Activated T-cell treated with anti-CD3 and anti-CD28 coated beads for 1 hour (primary cell): ENCODE results near the gene FAM78A.
"Not testable (repeated sequence)": the region's sequence is repeated elsewhere in the genome, so short reads cannot be mapped to it uniquely, and the experiment has no call there.

ENCODE experiments used
- DNase-seq: peaks from one replicate; pipeline ENCODE4 v3.0.0-alpha.2; 2020; ENCODE audit warnings: low read depth

FAM78A gene

GRCh38 chr9:131237931-131238401 lies 38.3 kb downstream of the FAM78A start:
- peak; percentile 74 for DNase-seq

- no peak for DNase-seq
Measured at GRCh38 chr9:131237291-131237690, 39.0 kb downstream of the FAM78A start.

DNA sequence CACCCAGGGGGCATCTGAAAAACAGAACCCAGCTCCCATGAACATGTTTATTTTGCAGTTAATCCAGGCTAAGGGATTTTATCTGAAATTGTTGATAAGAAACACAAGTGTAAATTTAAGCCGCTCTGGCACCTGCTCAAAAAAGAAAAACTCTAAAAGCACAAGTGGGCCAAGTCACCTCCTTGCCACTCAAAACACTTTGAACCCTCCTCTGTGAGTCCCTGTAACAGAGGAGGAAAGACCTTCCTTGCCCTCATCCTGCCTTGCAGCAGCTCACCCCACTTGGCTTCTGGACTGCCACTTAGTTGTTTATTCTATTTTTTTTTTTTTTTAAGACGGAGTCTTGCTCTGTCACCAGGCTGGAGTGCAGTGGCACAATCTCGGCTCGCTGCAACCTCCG lies 39.5 kb downstream of the FAM78A start:
- DNase-seq = no peak

GRCh38 chr9:131236161-131236560 lies 40.1 kb downstream of the FAM78A start:
- DNase-seq = no peak

GRCh38 chr9:131235480-131235851 lies 40.8 kb downstream of the FAM78A start:
- no peak for DNase-seq

DNA sequence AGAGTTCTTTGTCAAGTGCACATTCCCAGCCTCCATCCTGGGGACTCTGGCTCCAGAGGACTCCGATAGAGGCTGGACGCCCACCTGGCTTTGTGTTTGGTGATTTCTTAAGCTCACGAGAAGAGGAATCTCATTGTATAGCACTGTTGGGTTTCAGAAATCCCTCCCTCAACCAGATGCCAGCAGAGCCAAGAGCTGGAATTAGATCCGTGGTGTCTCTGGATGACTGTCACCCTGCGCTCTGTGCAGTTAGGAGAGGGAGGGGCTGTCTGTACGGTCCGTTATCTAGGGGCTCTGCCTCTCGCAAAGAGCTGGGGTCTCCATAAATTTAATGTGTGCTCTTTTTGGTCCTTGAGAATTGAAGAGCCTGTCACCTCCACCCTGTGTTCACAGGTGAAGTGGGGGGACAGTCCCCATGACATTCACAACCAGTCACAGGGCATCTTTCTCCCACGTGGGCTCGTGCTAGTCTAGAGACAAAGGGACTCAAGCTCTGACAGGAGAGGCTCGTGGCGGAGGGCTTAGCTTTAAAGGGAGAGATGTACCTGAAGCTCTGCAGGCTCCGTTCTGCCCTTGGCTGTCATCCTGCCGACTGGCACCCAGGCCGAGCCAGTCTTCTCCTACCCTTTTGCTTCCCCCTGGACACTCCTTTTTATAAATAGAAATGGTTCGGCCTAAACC lies 41.4 kb downstream of the FAM78A start:
- no peak for DNase-seq

DNA sequence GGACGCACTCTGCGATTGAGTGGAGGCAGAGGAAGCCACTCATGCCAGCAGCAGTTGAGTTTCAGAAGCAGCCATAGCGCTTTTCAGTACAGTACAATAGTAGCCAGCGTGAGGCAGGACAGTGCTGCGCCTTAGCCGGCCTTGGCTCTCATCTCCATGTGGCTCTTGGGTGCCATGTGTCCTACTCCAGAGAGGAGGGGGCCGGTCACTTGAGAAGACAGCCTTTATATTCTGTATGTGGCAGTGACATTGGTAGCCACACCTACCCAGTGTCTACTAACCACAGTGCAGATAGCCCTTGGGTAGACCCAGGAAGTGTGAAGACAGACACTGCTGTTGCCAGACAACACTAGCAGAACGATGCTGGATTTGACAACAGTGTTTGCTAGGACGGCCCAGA lies 42.3 kb downstream of the FAM78A start:
- DNase-seq = no peak

DNA sequence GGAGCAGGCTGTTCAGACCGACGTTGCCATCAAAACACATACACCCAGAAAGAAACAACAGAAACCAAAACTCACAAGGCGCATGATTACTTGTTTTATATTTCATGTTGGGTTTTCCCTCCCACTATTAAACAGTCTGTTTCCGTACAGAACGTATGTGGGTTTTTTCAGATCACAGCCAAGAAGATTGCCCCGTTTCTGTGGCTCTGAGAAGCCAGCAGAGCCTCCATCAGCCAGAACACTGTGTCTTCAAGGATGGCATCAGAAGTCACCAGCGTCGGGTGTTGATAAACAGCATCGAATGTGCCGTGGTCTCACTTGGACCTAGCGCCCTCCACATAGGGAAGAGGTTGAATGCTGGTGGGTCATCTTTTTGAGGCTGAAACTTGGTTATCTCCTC lies 42.8 kb downstream of the FAM78A start:
- DNase-seq = no peak

GRCh38 chr9:131228988-131229387 lies 47.3 kb downstream of the FAM78A start:
- no peak for DNase-seq

- DNase-seq = no peak
Measured at GRCh38 chr9:131227959-131228460, 48.3 kb downstream of the FAM78A start.

- DNase-seq = no peak
Measured at GRCh38 chr9:131227112-131227958, 49.0 kb downstream of the FAM78A start.

GRCh38 chr9:131226226-131226625 lies 50.1 kb downstream of the FAM78A start:
- no peak for DNase-seq

DNA sequence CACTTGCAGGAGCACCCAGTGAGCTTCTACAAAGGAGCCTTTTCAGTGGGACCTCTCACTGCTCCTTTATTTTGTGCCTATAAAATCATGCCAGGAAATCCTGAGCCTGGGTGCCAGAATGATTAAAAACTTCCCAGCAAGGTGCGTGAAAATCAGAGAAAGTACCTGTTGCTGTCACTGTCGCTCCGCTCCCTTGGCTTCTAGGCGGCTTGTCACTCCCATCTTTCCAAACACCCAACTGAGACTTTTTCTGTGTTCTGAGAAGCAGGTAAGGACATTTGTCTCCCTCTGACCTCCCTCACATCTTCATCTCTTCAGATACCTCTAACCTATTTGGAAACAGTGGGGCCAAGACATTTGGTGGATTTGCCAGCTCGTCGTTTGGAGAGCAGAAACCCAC lies 53.9 kb downstream of the FAM78A start:
- no peak for DNase-seq

DNA sequence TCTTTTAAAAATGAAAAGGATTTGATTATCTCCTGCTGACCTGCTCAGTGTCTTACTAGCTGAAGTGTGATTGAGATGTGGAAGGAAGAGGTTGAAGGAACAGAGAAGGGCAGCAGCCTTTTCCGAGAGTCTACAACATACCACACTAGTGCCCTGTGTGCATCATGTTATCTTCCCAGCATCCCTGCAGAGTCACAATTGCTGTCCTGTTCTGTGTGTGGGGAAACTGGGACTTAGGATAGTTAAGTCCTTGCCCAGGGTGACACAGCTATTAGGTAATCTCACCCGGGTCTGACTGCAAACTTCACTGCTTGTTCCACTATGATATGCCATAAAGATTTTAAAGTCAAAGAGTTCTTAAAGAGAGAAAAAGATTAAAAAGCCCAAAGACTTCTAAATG lies 55.8 kb downstream of the FAM78A start:
- no peak for DNase-seq

DNA sequence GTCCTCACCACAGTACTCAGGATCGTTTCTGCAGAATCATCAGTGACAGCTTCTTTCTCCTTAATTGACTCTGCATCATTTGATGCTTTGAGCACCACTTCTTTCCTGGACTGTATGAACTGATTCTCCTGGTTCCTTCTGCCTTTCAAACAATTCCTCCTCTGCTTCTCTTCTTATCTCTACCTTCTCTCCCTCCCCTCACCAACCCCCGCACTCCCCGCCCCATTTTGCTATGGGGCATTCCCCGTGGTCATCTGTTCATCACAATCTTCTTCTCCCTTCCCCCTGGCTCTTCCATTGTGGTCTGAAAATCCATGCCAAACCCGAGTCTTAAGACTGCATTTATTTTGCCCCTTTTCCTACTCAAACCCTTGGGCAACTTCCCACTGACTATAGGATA lies 57.9 kb downstream of the FAM78A start:
- DNase-seq = no peak

DNA sequence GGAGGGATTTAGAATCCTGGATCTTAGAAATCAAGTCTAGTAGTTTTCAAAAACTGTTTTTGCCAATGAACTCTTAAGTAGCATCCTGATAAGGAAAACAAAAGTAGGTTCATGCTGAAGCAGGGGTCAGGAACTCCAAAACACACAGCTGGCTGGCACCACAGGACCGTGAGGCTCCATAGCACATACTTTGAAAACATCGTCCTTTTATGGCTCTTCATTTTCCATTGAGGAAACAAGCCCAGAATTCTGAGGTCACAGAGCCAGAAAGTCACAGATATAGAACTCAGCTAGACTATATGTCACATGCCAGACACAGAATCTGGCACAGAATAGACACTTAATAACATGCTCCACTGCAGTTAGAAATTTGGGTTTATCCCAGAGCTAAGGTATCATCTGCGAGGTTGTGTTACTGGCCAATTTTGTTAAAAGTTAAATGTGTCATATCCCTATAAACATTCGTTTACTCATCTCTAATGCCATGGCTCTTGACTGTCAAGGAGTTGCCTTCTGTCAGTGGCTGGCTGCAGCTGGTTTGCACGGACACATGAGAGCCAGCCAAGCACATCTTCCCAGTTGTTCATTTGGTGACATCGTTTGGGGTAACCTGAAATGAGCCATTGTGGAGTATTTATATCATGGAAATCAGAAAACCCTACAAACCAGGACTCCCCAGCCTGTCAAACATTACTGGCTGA lies 58.8 kb downstream of the FAM78A start:
- no peak for DNase-seq

GRCh38 chr9:131216806-131217205 lies 59.5 kb downstream of the FAM78A start:
- no peak for DNase-seq

- DNase-seq = no peak
Measured at GRCh38 chr9:131214876-131215275, 61.4 kb downstream of the FAM78A start.

DNA sequence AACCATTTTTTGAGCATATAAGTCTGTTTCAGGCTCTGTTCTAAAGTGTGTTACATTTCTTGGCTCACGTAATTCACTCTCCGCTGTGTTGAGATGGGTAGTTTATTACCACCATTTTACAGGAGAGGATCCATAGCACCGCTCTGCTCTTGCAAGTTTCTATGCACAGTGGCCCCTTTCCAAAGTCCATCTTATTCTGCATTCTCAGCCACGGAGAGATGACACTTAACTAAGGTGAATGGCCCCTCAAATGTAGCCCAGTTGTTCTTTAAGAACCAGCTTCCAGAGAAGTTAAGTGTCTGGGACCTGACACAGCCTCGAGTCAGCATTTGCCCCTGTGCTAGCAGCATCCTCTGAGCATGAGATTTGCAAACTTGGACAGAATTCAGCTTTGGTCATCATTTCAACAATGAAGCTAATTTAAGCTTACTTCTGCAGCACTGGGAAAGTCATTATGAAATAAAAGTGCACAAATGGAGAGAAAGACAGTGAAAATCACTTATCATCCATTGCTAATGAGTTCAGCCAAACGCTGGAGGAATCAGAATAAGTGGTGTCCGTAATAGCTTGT lies 61.9 kb downstream of the FAM78A start:
- DNase-seq = no peak

GRCh38 chr9:131211920-131212319 lies 64.4 kb downstream of the FAM78A start:
- DNase-seq = not testable (repeated sequence)
